Stimulated activated CD4-positive, alpha-beta T cell treated with anti-CD3 and anti-CD28 coated beads, Interleukin-2, amount 100 ng/mL, for 24 hours (primary cell): Measurements from ENCODE around the gene RHOBTB1.

Experiments used
- DNase-seq, 2 donors: peaks; one replicate each; pipeline ENCODE4 v3.0.0-alpha.2; 2020

Gene RHOBTB1

DNA sequence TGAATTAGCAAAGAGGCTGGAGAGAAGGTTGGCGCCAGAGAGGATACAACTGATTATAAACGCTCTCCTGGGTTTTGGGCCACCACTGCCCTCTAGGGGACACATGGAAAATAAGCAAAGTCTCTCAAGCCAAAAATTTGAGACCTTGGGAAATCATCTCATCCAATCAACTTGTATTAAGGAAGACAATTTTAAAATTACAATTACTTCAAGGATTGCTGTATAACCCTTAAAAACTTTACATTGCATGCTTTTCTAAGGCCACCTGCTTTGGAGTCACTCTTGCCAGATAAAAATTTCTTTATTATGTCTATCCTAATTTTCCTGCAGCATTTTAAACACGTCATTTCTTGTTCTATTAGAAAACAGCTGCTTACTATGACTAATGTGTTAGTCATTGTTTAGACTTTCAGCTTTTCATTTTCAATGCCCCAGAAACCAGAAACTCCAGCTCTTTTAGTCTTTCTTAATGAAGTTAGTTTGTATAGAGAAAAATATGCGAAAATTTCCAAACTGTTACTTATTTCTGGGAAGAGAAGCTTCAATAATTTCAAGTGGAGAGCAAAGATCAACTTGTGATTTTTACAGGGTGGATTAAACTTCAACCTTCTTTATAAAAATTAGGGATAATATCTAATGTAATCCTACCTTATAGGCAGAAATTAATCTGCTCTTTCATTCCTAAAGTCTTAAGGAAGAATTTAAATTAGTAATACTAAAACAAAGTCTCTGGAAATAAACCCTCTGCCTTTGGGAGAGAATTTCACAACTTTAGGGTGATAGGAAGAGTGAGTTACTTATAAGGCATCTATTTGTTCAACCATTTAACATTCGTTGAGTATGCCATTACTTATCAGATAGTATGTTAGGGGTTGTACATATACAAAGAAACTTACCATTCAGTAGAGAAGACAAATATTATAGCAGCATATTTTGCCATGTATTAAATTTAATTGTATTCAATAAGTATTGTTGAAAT, 20.6 kb upstream of the RHOBTB1 start:
- DNase-seq = peak; percentile 41 to 44

DNA sequence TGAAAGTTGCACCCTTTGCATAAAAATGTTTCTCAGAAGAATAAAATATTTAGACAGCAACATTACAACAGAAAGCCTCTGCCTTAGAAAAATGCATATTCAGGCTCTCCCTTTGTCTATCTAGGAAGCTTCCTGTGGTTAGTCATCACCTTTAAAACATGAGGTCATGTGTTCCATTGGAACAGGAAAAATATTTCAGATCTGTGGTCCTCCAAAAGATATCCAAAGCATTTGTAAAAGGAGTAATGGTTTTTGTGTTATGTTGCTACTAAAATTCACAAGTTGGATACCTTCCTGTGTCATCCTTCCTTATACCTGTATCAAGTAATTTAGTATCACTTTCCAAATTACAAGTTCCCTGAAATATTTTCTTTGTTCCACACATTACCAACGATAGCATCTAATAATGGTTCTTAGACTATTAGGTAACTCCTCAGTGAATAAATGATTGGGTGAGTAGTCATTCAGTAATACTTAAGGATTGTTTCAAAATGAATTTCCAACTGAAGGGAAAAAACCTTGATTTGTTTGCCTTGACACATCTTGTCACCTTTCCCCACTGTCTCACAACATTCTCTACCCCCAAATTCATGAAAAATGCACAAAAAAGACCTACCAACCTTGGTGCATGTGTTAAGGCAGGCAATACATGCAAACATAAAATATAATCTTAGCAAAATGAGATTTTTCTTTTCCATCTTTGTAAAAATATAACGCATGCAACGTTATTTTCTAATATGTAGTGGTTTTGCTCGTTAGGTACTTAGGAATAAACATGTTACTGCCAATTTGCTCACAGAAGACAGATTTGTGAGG, 19.7 kb upstream of the RHOBTB1 start:
- DNase-seq = no peak

DNA sequence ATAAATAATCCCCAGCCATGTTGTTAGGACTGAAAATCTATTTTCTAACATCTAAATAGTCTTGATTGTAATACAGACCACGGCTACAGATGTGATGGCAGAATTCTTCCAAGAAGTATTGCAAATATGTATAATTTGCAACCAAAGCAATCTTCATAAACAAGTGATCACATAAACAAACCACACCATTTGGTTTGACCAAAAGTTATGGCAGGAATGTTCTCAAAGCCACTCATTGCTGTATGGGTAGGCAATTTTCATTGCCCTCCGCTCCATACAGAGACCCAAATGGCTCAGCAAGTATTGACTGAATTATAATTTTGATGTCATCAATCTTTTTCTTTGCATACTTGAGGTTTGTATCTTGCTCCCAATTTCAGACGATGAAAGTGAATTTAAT, 19.0 kb upstream of the RHOBTB1 start:
- no peak for DNase-seq

- no peak for DNase-seq
These were observed 16.9 kb upstream of the RHOBTB1 start for GRCh38 chr10:60960913-60961312.

DNA sequence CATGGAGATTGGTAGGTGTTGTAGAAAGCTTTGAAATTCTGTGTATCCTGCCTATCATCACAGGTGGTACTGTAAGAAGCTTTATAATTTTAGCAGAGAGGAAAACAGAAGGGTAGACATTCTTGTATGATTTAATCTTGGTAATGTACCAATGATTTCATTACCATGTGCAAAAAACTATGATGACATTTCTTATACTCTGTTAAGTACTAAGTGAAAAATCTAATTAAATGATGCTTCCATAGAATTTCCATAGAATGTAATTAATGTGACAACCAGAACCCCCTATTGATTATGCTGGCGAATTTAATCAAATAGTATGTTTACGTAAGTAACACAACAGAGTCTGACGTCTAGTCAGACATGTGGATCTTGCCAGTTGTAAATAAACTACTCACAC, 16.0 kb upstream of the RHOBTB1 start:
- DNase-seq = no peak

GRCh38 chr10:60958892-60959601, 15.1 kb upstream of the RHOBTB1 start:
- DNase-seq = no peak

GRCh38 chr10:60957667-60958221, 13.8 kb upstream of the RHOBTB1 start:
- no peak for DNase-seq

DNA sequence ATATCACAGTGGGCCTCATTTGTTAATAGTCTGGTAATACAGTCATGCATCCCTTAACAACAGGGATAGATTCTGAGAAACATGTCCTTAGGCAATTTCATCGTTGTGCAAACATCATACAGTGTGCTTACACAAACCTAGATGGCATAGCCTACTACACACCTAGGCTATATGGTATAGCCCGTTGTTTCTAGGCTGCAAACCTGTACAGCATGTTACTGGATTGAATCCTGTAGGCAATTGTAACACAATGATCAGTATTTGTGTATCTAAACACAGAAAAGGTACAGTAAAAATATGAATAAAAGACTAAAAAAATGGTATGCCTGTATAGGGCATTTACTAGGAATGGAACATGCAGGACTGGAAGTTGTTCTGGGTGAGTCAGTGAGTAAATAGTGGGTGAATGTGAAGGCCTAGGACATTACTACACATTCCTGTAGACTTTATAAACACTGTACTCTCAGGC, 12.0 kb upstream of the RHOBTB1 start:
- DNase-seq = no peak

DNA sequence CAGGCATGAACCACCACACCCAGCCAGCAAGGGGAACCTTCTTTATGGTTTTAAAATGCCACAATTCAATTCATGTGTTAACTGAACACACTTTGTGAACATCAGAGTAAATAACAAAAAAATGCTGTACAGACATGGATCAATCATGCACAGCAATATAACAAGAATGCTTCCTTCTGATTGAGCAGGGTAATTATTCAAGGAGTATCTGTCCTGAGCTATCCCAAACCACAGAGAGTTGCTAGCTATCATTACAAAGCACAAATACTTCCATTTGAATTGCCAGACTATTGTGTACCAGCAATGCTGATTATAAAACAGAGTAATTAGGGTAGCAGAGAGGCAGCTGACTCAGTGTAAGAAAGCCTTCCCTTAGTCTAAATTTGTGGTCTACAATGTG, 11.3 kb upstream of the RHOBTB1 start:
- DNase-seq = no peak

DNA sequence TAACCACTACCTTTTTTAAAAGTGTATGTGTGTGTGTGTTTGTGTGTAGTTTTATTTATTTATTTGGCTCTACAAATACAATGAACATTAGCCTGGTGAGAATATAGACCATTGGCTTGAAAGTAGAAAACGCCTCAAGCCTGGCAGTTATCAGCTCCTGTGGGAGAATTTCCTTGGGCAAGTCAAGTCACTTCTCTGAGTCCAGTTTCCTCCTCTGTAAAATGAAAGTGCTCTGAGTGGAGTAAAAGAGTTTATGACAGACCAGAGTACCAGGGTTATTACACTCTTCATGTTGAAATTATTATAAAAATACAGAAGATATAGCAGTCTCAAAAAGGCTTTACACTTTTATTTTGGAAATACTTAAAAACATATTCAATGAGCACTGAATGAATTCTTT, 10.1 kb upstream of the RHOBTB1 start:
- DNase-seq = no peak

GRCh38 chr10:60953420-60953819, 9.4 kb upstream of the RHOBTB1 start:
- DNase-seq = no peak

DNA sequence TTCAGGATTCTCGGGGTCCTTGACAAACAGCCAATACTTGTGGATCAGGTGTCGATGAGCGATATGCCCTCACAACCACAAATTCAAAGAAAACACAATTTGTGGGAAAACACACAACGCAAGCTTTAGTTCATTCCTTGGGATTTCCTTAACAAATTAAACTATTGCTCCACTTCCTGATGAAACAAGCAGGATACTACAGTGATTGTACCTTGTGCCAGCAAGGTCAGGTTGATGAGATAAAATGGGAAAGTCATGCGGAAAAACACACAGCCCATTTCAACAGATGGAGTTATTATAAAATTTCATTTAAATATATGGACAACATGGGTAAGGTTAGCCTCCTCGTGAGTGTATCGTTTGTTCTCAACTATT, 8.8 kb upstream of the RHOBTB1 start:
- no peak for DNase-seq

DNA sequence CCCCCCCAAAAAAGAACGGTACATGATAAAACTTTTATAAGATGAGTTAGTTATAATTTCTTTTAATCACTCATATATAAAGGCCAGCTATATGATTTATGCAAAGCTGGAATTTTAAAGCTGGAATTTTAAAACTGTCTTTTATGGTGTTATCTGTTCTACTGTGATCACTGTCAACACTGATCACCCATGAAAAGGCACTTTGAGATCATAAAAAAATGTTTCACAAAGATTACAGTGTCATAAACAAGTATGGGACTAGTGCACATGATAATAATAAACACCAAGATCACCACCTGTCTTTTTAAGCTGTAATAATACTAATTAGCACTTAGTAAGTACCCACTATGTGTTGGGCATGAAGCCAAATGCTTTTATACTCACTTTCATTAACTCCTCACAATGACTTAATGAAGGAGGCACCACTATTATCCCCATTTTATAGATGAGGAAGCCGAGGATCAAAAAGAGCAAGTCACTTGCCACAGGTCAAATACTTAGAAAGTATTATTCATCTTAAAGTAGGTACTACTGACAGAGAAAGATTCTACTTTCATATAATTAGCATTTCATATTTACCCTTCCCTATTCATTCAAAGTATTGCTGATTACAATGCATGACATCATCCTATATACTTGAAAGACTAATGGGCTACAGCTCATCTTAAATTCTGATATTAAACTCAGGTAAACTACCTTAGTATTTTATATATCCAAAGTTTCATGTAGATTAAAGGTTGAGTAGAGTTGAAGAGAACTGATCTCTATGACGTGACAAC, 8.3 kb upstream of the RHOBTB1 start:
- no peak for DNase-seq

- no peak for DNase-seq
These were observed 7.3 kb upstream of the RHOBTB1 start for GRCh38 chr10:60951272-60951724.

GRCh38 chr10:60950300-60950699, 6.3 kb upstream of the RHOBTB1 start:
- no peak for DNase-seq

- no peak for DNase-seq
These were observed 4.9 kb upstream of the RHOBTB1 start for GRCh38 chr10:60948851-60949250.

DNA sequence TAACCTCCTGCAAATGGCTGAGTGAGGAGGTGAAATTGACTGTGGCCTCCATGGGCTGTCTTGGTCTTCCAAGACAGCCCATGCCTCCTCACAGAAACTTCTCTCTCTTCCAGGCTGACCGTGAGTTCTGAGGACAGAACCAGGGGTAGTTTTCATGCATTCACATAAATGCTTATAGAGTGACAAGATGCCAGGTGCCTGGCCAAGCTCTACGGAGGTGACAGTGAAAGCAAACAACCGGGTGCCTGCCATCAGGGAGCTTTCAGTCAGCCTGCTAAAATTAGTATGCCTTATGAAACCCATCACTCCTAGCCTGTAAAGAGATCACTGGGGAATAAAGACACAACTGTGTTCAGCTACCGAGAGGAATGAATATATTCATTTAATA, 919 bp upstream of the RHOBTB1 start:
- no peak for DNase-seq

GRCh38 chr10:60943316-60944057, 498 bp downstream of the RHOBTB1 start:
- DNase-seq = peak; percentile 18 to 21

- peak in 1 of 2 donors; percentile 30 for DNase-seq
These were observed 1.1 kb downstream of the RHOBTB1 start for GRCh38 chr10:60942788-60943315.

- no peak for DNase-seq
These were observed 1.7 kb downstream of the RHOBTB1 start for GRCh38 chr10:60942134-60942787.
